HG02981 (cell line): ENCODE data around the gene NBPF1.
"Not testable (repeated sequence)": the region's sequence is repeated elsewhere in the genome, so short reads cannot be mapped to it uniquely, and the experiment has no call there.

ENCODE experiments used
- ATAC-seq: cut with Tn5 transposase; IDR thresholded peaks from one replicate; pipeline ENCODE4 v1.9.1; 2021; ENCODE audit warnings: mild to moderate bottlenecking, moderate library complexity; ENCODE audit not compliant: unreplicated experiment

Gene NBPF1

DNA sequence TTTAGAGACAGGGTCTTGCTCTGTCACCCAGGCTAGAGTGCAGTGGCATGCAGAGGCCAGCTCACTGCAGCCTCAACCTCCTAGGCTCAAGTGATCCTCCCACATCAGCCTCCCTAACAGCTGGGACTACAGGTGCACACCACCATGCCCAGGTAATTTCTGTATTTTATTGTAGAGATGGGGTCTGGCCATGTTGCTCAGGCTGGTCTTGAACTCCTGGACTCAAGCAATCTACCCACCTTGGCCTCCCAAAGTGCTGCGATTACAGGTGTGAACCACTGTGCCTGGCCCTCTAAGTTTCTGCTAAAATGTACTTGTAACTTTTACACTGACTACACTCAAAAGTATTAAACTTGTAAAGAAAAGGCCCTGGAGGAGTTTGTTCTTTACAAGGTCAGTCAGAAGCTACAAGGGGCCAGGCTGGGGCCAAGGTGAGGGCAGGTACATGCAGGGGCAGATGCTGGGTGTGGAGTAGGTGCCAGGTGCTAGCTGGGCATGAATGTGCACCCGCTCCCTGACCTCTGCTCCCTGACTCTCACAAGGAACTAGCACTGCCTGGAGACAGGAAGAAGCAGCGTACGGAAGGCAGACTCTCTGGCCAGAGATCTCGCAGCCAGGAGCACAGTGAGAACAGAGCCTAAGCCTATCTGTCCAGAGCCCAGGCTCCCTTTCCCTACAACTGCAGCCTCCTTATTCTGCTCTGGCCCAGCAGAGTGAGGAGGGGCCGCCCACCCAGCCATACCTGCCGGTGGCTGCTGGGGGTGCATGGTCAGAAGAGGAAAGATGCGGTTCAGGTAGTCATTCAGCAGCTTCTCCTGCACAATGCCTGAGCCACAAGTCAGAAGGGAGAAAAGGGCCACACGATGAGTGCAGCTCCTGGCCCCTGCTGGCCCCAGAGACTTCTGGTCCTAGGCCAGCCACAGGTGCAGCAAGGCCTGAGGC, 28.9 kb upstream of the NBPF1 start:
- ATAC-seq: not testable (repeated sequence)

DNA sequence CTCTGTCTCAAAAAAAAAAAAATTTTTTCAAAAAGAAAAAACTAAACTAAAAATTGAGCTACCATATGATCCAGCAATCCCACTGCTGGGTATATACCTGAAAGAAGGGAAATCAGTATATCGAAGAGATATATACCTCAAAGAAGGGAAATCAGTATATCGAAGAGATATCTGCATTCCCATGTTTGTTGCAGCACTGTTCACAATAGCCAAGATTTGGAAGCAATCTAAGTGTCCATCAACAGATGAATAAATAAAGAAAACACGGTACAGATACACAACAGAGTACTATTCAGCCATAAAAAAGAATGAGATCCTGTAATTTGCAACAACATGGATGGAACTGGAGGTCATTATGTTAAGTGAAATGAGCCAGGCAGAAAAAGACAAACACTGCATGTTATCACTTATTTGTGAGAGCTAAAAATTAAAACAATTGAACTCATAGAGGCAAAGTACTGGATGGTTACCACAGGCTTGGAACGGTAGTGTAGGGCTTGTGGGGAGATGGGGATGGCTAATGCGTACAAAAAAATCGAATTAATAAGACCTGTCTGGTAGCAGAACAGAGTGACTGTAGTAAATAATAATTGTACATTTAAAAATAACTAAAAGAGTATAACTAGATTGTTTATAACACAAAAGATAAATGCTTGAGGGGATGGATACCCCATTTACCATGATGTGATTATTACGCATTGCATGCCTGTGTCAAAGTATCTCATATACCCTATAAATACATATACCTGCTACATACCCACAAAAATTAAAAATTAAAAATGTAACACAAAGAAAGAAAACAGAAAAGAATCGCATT, 28.0 kb upstream of the NBPF1 start:
- not testable (repeated sequence) for ATAC-seq

DNA sequence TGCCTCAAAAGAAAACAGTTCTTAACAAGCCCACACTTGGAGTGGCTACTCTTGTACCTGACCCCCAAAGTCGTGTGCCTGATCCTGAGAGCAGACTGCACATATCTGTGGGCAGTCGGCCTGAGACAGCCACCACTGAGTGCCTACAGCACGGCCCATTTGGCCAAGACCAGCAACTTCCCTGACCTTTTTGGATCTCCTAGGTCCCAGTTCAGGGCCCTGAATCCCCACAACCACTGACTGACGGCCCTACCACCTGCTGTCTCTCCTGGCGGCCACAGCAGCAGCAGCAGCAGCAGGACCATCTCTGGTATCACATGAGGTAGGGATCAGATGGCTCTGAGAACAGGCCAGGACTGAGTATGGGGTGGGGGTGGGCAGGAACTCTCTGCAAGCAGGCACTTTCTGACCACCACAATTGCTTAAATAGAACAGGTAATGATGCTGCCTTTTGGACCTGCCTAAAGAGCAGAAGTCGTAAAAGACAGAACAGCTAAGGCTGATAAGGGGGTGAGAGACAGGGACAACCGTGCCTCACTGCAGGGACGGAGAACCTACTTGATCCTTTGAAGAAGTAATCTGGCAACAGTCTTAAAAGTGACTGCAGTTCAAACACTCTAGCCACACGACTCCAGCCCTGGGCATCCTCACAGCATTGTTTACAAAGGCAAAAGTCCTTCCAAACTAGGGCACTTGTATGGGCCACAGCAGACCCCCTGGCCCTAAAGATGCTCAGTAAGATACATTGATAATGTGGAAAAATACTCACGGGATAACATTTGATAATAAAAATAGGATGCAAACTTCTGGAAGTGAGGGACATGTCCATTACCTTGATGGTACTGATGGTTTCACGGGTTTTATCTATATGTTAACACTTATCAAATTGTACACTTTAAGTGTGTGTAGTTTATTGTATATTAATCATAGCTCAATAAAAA, 26.0 kb upstream of the NBPF1 start:
- not testable (repeated sequence) for ATAC-seq

DNA sequence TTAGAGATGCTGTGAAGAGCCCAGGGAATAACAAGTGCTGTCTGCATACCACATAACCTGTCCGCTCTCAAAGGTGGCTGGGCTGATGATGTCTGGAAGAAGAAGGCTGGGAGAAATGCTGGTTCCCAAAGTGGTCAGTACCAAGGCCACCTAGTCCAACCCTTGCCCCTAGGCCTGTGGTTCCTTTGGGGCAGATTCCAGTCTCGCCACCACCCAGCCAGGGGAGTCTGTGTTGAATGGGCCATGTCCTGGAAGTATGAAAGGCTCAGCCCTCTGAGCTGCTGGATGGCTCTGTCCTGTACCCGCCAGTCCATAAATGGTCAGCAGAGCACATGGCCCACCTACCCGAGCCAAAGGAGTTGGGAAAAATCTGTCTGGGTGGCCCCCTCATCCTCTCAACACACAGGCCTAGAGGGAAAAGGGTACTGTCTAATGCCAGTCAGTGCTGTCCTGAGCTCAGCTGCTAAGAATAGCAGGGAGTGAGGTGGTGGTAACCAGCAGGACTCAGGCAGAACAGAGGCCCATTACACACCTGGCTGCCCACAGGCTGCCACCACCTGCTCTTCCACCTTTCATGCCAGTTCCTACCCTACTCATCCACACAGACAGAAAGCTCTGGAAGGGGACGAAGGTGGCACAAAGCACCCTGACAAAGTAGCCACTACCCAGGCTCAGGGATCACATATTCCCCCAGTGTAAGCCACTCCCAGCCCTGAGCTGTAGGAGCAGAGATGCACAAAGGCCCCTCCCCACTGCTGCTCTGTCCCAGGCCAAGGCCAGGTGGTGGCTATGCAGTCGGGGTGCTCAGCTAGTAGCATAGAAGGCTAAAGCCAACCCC, 24.8 kb upstream of the NBPF1 start:
- not testable (repeated sequence) for ATAC-seq

DNA sequence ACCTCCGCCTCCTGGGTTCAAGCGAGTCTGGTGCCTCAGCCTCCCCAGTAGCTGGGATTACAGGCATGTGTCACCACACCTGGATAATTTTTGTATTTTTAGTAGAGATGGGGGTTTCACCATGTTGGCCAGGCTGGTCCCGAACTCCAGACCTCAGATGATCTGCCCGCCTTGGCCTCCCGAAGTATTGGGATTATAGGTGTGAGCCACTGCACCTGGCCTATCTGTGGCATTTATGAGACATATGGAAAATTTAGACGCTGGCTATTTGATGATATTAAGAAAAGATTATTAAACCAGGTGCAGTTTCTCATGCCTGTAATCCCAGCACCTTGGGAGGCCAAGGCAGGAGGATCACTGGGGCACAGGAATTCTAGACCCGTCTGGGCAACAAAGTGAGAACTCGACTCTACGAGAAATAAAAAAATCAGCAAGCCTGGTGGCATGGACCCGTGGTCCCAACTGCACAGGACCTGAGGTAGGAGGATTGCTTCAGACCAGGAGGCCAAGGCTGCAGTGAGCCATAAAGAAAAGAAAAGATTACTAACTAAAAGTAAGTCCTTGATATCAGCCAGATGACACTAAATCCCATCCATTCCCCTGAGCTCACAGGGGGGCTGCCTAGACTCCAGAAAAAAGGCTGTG, 23.3 kb upstream of the NBPF1 start:
- not testable (repeated sequence) for ATAC-seq

DNA sequence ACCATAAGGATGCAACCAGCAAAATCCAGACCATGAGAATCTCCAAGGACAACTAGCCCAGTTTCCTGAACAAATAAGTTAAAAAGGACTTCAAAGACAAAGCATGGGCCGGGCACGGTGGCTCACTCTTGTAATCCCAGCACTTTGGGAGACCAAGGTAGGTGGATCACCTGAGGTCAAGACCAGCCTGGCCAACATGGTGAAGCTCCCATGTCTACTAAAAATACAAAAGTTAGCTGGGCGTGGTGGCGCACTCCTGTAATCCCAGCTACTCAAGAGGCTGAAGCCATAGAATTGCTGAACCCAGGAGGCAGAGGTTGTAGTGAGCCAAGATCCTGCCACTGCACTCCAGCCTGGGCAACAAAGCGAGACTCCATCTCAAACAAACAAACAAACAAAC, 22.6 kb upstream of the NBPF1 start:
- not testable (repeated sequence) for ATAC-seq

DNA sequence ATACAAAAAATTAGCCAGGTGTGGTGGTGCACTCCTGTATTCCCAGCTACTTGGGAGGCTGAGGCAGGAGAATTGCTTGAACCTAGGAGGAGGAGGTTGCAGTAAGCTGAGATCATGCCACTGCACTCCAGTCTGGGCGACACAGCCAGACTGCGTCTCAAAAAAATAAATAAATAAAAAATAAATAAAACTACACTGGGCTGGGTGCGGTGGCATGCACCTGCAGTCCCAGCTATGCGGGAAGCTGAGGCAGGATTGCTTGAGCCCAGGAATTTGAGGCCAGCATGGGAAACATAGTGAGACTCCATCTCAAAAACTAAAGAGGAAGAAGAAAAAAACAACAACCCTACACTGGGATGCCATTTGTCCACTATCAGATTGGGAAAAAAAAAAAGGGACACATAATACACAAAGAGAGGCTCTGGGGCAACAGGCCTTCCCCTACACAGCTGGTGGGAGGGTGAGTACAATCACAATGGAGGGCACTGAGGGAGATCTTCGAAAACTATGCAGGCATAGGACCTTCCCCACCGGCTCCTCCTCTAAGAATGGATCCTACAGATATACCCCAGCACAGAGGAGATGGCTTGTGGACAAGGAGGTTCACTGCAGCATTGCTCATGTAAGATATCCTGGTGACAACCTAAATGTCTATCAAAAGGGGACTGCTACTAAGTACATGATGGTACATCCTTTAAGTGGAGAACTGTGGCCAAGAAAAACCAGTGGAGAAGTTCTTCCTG, 20.3 kb upstream of the NBPF1 start:
- ATAC-seq: not testable (repeated sequence)

DNA sequence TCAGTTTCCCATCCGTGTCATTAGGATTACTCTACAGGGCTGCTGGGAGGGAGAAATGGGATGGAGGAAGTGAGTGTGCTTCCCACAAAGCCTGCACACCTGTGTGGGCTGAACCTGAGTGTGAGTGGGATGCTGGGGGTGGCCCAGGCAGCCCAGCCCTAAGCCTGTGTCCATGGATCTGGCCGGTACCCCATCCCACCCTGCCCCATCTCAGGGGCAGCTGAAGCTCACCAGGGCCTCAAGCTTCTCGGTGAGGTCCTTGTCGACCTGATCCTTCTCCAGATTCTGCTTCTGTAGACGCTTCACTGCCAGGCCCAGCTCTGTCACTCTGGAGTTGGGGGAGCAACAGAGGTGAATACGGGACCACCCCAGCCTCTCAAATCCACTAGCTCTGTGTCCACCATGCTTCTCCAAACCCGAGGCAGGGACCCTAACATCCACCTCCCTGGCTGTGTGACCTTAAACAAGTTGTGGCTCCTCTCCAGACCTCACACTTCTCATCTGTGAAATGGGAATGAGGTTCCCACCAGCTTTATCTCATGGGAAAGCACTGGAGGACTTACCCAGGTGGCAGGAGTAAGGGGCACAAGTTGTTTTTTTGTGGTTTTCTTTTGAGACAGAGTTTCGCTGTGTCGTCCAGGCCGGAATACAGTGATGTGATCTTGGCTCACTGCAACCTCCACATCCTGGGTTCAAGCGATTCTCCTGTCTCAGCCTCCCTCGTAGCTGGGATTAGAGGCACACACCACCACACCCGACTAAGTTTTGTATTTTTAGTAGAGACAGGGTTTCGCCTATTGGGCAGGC, 18.9 kb upstream of the NBPF1 start:
- not testable (repeated sequence) for ATAC-seq

DNA sequence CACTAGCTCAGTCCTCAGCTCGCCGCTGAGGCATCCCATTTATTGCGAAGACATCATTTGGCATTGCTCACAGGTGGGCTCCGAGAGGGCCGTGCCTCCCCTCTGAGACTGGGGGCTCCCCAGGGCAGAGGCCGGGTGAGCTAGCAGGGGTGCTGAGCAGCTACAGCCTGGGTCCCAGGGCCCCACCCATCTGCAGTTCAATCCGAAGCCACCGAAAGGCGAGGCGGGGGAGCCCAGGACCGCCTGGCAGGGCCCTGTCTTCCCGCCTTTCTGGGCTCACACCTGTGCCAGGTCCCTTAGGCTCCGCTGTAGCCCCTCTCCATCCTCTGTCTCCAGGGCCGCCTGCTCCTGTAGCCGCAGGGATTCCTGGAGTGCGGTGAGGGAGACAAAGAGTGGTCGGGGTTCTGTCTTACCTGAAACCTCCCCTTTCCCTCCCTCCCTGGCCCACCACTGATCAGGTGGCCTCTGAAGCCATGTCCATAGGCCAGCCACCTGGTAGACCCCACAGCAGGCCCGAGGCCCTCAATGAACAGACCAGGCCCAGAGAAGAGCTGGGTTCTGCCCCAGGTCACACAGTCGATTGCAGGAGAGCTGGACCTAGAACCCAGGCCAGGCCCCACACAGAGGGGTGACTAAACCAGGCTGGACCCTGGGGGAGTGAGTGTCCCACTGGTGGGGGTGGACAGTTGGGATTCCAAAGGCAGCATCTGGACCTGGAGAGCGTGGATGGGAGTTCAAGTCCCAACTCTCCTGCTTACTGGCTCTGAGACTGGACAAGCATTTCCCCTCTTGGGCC, 18.1 kb upstream of the NBPF1 start:
- ATAC-seq: no peak

DNA sequence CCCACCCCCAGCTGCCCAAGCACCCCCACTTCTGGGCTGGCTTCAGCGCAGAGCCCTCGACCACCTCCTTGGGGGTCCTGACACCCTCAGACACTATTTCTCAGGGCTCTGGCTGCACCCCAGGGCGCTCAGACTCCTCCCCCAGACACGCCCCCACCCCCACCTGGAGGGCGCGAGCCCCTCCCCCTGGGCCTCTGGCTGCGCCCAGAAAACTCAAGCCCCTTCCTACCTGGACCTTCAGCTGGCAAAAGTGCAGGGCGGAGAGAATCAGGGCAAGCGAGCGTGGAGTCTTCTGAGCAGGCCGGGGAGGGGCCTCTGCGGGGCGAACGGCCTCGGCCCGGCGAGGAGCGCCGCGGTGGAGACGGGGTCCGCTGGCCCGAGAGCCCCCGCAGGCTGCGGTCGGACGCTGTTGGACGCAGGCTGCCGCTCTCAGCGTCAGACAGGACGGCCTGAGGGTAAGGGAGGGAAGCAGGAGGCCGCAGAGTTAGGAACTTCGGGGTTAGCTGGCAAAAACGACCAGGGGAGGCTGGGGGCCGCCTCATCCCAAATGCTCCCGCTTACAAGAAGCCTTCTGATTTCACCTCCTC, 17.4 kb upstream of the NBPF1 start:
- no peak for ATAC-seq

DNA sequence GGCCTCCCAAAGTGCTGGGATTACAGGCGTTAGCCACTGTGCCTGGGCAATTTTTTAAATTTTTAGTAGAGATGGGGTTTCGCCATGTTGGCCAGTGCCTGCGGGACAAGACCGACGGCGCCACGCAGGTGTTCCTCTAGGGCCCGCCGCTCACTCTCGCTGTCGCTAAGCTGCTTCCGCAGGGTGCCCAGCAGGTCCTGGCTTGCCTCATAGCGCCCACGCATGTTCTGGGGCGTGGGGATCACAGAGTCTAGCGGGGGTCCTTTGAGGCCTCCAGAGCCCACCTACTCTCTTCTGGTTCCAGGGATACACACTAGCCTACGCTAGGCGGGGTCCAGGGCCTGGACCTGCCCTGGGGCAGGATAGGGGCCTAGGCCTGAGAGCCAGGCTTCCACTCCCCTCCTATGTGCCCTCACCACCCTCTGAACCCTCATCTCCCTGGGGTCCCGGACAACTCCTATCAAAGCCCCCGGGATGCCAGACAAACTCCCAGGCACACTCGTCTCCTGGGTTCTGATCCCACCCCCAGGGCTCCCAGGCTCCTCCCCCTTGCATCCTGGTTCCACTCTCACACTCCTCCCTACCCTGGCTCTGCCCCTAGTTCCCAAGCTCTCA, 16.7 kb upstream of the NBPF1 start:
- ATAC-seq: not testable (repeated sequence)

DNA sequence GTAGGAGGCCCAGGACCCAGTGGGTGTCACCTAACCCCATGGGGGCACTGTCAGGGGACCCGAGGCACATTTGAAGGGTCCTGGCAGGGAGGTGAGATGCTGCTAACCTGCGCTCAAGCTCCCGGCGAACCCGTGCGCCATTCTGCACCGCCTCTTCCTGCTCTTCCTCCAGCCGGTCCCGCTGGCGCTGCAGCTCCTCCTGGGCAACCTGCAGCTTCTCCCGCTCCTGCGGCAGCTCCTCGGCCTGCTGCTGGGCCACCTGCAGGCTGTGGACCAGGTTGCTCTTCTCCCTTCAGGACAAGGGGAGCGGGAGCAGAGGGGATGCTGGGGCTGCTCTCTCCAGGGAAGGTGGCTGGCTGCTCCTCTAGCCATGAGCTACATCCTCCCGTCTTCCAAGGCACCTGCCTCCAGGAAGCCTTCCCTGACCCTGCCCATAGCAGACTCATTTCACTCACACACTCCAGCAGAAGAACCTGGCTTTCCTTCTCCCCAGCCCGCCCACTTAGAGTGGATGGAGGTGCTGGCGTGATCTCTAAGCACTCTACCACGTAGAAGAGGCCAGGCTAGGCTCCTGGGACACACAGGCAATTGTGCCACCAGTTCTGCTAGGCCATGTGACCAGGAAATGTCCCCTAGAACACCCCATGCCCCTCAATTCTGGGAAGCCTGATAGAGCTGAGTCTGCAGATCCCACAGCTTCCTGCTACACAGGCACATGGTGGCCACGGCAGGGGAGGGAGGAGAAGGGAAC, 15.2 kb upstream of the NBPF1 start:
- ATAC-seq: no peak

DNA sequence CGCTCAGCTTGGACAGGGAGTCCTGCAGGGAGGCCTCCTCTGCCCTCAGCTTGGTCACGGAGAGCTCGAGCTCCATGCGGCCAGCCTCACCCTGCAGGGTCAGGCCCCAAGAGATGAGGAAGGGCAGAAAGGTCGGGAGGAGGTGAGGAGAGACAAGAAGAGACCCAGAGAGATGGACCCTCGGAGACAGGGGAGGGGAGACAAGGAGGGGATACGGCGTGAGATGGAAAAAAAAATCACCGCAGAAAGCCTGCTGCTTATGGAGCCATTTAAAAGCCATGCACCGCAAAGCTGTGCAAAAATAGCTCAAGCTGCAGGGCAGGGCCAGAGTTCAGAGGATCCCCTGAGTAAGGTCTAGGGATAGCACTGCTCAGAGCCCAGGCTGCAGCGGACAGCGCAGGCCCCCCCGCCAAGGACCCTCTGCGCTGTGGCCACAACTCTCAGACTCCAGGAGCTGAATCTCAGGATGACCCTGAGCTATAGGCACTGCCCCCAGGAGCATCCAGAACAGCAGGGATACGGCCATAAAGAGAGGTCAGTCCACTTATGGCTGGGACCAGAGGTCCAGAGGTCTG, 13.1 kb upstream of the NBPF1 start:
- not testable (repeated sequence) for ATAC-seq

DNA sequence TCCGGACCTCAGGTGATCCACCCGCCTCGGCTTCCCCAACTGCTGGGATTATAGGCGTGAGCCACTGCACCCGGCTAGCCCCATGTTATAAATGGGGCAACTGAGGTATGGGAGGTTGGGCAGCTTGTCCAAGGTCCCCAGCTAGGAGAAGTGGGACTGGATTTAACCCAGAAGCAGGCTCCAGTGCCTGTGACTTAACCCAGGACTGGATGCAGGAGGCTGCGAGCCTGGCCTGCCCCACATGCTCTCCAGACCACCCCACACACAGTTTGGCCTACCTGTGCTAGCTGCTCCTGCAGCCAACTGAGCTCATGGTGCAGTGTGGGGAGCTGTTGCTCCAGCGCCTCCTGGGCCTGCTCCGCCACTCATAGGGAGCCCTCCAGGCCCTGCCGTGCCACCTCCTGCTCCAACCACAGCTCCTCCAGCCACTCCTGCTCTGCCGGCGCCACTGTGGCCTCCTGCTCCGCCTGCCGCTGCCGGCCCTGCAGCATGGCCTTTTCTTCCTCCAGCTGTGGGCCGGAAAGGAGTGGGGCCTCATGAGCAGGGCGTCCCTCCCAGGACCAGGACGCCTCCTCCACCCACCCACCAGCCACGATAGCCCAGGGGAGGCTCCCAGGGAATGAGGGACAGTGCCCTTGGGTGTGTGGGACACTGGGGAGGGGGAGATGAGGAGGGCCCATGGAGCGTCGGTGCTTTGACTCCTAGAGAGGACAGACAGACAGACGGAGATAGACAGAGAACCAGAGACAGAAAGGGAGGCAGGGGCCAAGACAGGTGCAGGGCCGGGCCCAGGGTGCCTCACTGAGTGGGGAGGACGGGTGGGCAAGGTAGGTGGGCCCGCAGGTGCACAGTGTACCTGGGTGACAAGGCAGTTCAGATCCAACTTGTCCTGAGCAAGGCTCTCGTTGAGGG, 12.4 kb upstream of the NBPF1 start:
- no peak for ATAC-seq
